ENCODE measurements around the gene G2E3. TPM values are rescaled to one million over a fixed set of nuclear protein-coding genes. Genes with fewer than 3 reads are reported as not detected.

The G2E3 gene
- total and polyA plus RNA-seq, 2 of the 13 experiments (the other 11 are each of a cell fraction or from before 2014, with no cell fraction given): 22.8 to 63.0 TPM

GRCh38 chr14:30558675-30559555, at the start of gene G2E3 (continued):
- TF ChIP-seq LBX2 (CRISPR knock-in tag; IDR thresholded peaks at IDR 0.05; ENCODE audit: borderline replicate concordance) (0 out of 2 replicates have a peak, but pooled peaks have one; percentile 81), EED (CRISPR knock-in tag; IDR thresholded peaks at IDR 0.05) (peak; percentile 94; the same call in 1 of the 2 replicates), ZNF619 (CRISPR knock-in tag; IDR thresholded peaks at IDR 0.05) (peak; percentile 100), MIER2 (CRISPR knock-in tag; IDR thresholded peaks at IDR 0.05) (peak; percentile 70; the same call in 1 of the 2 replicates), HNF1B (CRISPR knock-in tag; IDR thresholded peaks at IDR 0.05) (peak; percentile 95), SAP130 (CRISPR knock-in tag; IDR thresholded peaks at IDR 0.05; ENCODE audit: low read depth) (peak; percentile 100), ZNF276 (CRISPR knock-in tag; IDR thresholded peaks at IDR 0.05; ENCODE audit: low read depth) (peak; percentile 55; the same call in 1 of the 2 replicates), KDM4B (CRISPR knock-in tag; IDR thresholded peaks at IDR 0.05) (peak; percentile 99), ZFP37 (CRISPR knock-in tag; IDR thresholded peaks at IDR 0.05; ENCODE audit: borderline replicate concordance) (peak; percentile 96), FOXC1 (CRISPR knock-in tag; IDR thresholded peaks at IDR 0.05; ENCODE audit: borderline replicate concordance) (peak; percentile 99), TIGD3 (CRISPR knock-in tag; IDR thresholded peaks at IDR 0.05; ENCODE audit: borderline replicate concordance) (peak; percentile 99), HNF4A (CRISPR knock-in tag; IDR thresholded peaks at IDR 0.05) (peak; percentile 41; the same call in 1 of the 2 replicates), HOXA9 (CRISPR knock-in tag; IDR thresholded peaks at IDR 0.05; ENCODE audit: borderline replicate concordance) (peak; percentile 96), ZNF687 (CRISPR knock-in tag; IDR thresholded peaks at IDR 0.05) (peak; percentile 99), PLSCR1 (CRISPR knock-in tag; IDR thresholded peaks at IDR 0.05; ENCODE audit: borderline replicate concordance) (peak; percentile 58; the same call in 1 of the 2 replicates), ZNF331 (CRISPR knock-in tag; IDR thresholded peaks at IDR 0.05) (peak; percentile 90), KDM2A (CRISPR knock-in tag; IDR thresholded peaks at IDR 0.05; ENCODE audit: borderline replicate concordance, low read depth) (peak; percentile 99)
